22Rv1 (cell line): Measurements from ENCODE around the gene PCDHGB2.
"Not testable (repeated sequence)": the region's sequence is repeated elsewhere in the genome, so short reads cannot be mapped to it uniquely, and the experiment has no call there.

Source experiments
- CTCF ChIP-seq: fragments of 450-650 bp; IDR thresholded peaks from 2 replicates; pipeline ENCODE4 v1.5.1; 2017; ENCODE audit warnings: mild to moderate bottlenecking
- ZFX ChIP-seq: fragments of 450-650 bp; IDR thresholded peaks from 2 replicates; pipeline ENCODE4 v1.6.1; 2017; ENCODE audit warnings: antibody characterized with exemption, borderline replicate concordance

- TF ChIP-seq CTCF, ZFX: not testable (repeated sequence)
Measured at GRCh38 chr5:141340781-141341354, 18.9 kb upstream of the PCDHGB2 start.
